Adrenal gland (tissue), 5 donors: Measurements from ENCODE around the gene MYH7.

ENCODE experiments used
- CTCF ChIP-seq, 6 experiments: fragments of 450-650 bp in 4 of 6; fragments of 200-600 bp in 2 of 6; sonication (generic) in 1 of 6; IDR thresholded peaks; 1 replicate in 5 of 6; 2 replicates in 1 of 6; pipeline versions ENCODE4 v1.5.1 to v1.8.0; 2016 to 2021; ENCODE audit warnings: antibody characterized with exemption in 6 of 6, mild to moderate bottlenecking in 2 of 6, moderate library complexity in 1 of 6
- POLR2A ChIP-seq, 2 donors: fragments of 450-650 bp; IDR thresholded peaks; one replicate each; pipeline ENCODE4 v1.6.1; 2017; ENCODE audit warnings: antibody characterized with exemption in 2 of 2, mild to moderate bottlenecking in 2 of 2, moderate library complexity in 1 of 2
- donor health status: DM: no; HTN: no; CAD: no.

DNA sequence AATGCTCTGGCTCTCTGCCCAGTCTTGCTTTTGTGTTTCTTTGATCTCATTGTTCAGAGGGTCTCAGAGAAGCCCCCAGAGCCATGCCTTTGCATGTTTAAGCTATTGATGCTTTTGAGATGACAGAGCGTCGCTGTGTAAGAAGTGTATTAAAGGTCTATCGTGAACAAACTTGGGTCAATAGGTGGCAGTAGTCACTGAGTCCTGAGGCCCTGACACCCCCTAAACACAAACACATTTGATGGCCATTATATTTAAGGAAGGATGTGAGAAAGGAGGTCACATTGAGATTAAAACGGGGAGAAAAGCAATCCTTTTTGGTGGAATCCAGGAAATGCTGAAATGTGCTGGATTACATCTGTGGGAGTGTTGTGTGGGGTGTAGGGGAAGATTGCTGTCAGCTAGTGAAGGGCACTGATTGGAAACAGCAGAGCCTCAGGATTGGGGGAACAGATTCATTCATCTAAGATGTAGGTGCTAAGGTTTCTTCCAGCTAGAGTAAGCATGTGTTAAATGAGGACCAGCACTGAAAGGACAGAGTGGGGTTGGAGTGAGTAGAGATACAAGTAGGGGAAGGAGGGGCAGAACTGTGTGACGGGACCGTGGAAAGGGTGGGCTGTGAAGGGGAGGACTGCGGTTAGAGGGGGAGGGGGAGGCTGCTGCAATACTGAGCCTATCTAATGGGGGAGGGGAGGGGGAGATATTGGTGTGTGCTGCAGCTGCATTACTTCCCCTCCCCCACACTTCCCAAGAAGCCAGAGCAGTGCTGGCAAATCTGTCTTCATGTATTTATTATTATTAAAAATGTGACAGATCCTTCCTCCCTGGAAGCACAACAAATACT lies 46.7 kb upstream of the MYH7 start:
- TF ChIP-seq CTCF (IDR thresholded peaks at IDR 0.05) (no peak), POLR2A (IDR thresholded peaks at IDR 0.05) (no peak)
